ENCODE data around the gene DMWD. TPM values are rescaled to one million over a fixed set of nuclear protein-coding genes. Genes with fewer than 3 reads are reported as not detected.

The DMWD gene
- total RNA-seq, 1 experiment from 2014 or later: 34.9 TPM

DNA sequence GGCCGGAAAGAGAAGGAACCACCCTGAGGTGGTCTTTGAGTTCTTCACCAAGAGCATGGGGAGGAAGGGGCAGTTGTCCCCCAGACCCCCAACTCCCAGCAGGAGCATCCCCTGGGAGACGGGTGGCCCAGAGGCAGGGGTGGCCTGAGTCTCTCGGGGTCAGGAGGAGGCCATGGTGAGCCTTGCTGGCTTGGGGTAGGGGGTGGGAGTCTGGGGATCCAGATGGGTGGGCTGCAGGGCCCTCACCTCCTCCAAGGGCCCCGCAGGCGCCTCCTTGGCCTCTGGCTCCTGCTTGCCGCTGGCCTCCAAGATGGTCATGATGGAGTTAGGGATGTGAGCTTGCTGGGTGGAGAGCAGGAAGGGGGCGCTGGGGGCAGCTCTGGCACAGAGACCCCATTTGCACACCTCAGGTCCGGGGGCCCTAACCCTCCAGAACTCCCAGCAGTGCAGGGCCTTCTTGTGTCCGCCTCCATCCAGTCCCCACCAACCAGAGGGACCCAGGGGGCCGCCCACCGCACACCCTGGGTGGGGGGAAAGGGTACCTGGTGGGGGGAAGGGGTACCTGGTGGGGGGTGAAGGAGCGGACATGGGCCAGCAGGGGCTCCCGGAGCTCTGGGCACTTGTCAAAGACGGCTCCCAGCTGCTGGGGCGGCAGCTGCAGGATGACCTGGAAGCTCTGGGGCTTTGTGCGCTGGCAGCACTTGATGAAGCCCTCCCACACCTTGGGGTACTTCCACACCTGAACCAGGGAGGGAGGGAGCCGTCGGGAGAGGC lies 23.8 kb upstream of the DMWD start:
- BruUV-seq (replicated peaks): no TSS peak
- H3K79me2 ChIP-seq (ENCODE audit: low read length): no peaks in the 10 kb centered on the region
- no peak overlapping the region for H3K27ac ChIP-seq (ENCODE audit: low read length)
- no peak overlapping the region for H2AFZ ChIP-seq (ENCODE audit: low read length)
- intact Hi-C loops (cut with micrococcal nuclease): loop anchor here (1.0 kb wide), 1 partner anchor 17 kb away; no protein-coding TSS in a partner anchor
- H3F3A ChIP-seq (ENCODE audit: low read length, unreplicated experiment): no peaks in the 10 kb centered on the region
- ATAC-seq: no peak
- no peak overlapping the region for H3K9ac ChIP-seq (ENCODE audit: low read length)
- H3K4me2 ChIP-seq (ENCODE audit: low read length): no peak overlapping the region
- H3K9me3 ChIP-seq (ENCODE audit: low read length): no peaks in the 10 kb centered on the region
- DNase-seq: no peak
- no peaks in the 10 kb centered on the region; the same call in 1 of the 2 replicates for H3K36me3 ChIP-seq (ENCODE audit: low read depth, low read length)
- no peak for TF ChIP-seq EZH2 (IDR thresholded peaks at IDR 0.05; ENCODE audit: low read length, unreplicated experiment)
- TF ChIP-seq CTCF (conservative IDR thresholded peaks at IDR 0.05; ENCODE audit: low read depth, low read length): no peak
- TF ChIP-seq EZH2phosphoT487 (IDR thresholded peaks at IDR 0.05; ENCODE audit: borderline replicate concordance, low read length): no peak
- H3K4me3 ChIP-seq (ENCODE audit: low read length): no peak overlapping the region
- H3K4me1 ChIP-seq (ENCODE audit: insufficient read depth, low read length): no peaks in the 10 kb centered on the region; the same call in 1 of the 2 replicates
- ChIA-PET POLR2A (ENCODE audit: unreplicated experiment) (no interaction called here), CTCF (interaction anchor here (0.5 to 0.7 kb wide), 7 partner anchors 10 to 438 kb away, joined by 3 to 13 read pairs (median 5); partner anchors contain the start of genes FBXO46 and SIX5)
- H4K20me1 ChIP-seq (ENCODE audit: low read length): no peaks in the 10 kb centered on the region
- H3K9me2 ChIP-seq (replicated peaks; ENCODE audit: low read length): no peaks in the 10 kb centered on the region
- no peaks in the 10 kb centered on the region for H3K27me3 ChIP-seq (ENCODE audit: low read length)

- ATAC-seq (no peak), DNase-seq (no peak)
- Histone ChIP-seq H3K79me2 (ENCODE audit: low read length) (no peaks in the 10 kb centered on the region), H3K27ac (ENCODE audit: low read length) (no peak overlapping the region), H3K9me2 (replicated peaks; ENCODE audit: low read length) (no peaks in the 10 kb centered on the region), H3K9ac (ENCODE audit: low read length) (no peak overlapping the region), H3F3A (ENCODE audit: low read length, unreplicated experiment) (no peaks in the 10 kb centered on the region), H2AFZ (ENCODE audit: low read length) (no peak overlapping the region), H4K20me1 (ENCODE audit: low read length) (no peaks in the 10 kb centered on the region), H3K4me2 (ENCODE audit: low read length) (no peak overlapping the region), H3K36me3 (ENCODE audit: low read depth, low read length) (no peaks in the 10 kb centered on the region; the same call in 1 of the 2 replicates), H3K9me3 (ENCODE audit: low read length) (no peaks in the 10 kb centered on the region), H3K4me3 (ENCODE audit: low read length) (no peak overlapping the region), H3K27me3 (ENCODE audit: low read length) (no peaks in the 10 kb centered on the region), H3K4me1 (ENCODE audit: insufficient read depth, low read length) (no peaks in the 10 kb centered on the region; the same call in 1 of the 2 replicates)
- TF ChIP-seq EZH2 (IDR thresholded peaks at IDR 0.05; ENCODE audit: low read length, unreplicated experiment) (no peak), EZH2phosphoT487 (IDR thresholded peaks at IDR 0.05; ENCODE audit: borderline replicate concordance, low read length) (no peak), CTCF (conservative IDR thresholded peaks at IDR 0.05; ENCODE audit: low read depth, low read length) (no peak)
- intact Hi-C loops (cut with micrococcal nuclease): no loop called here
- POLR2A ChIA-PET (ENCODE audit: unreplicated experiment): no interaction called here
- no TSS peak for BruUV-seq (replicated peaks)
- CTCF ChIA-PET: no interaction called here
These were observed 23.0 kb upstream of the DMWD start for GRCh38 chr19:45815481-45816216.
